ENCODE measurements around the gene MTRF1. TPM values are rescaled to one million over a fixed set of nuclear protein-coding genes. Genes with fewer than 3 reads are reported as not detected.

Gene MTRF1
- total and polyA plus RNA-seq, 2 of the 8 experiments (the other 6 are each of a cell fraction or from before 2014, with no cell fraction given): 8.0 to 19.2 TPM

- TF ChIP-seq RAD21 (IDR thresholded peaks at IDR 0.05 in 1 of 2, conservative IDR thresholded peaks at IDR 0.05 in 1 of 2; ENCODE audit: low read depth in 2 of 2, low read length in 2 of 2) (no peak), RFX5 (IDR thresholded peaks at IDR 0.05; ENCODE audit: borderline replicate concordance, low read depth, low read length) (no peak), SAP30 (IDR thresholded peaks at IDR 0.05; ENCODE audit: insufficient read depth, insufficient replicate concordance, low read length) (no peak), TAF7 (optimal IDR thresholded peaks at IDR 0.05; ENCODE audit: borderline replicate concordance, low read depth, low read length) (no peak), SIX5 (IDR thresholded peaks at IDR 0.05; ENCODE audit: low read depth, low read length) (peak; percentile 94), SUZ12 (IDR thresholded peaks at IDR 0.05; ENCODE audit: low read length) (no peak), KDM5A (IDR thresholded peaks at IDR 0.05; ENCODE audit: low read length) (no peak), MAFK (IDR thresholded peaks at IDR 0.05; ENCODE audit: low read depth, low read length) (peak; percentile 7; the same call in 1 of the 2 replicates), TCF12 (IDR thresholded peaks at IDR 0.05; ENCODE audit: low read depth, low read length) (no peak), KDM4A (IDR thresholded peaks at IDR 0.05; ENCODE audit: low read depth, low read length, severe bottlenecking) (peak; percentile 78), USF2 (IDR thresholded peaks at IDR 0.05; ENCODE audit: low read length) (no peak), ZNF274 (IDR thresholded peaks at IDR 0.05; ENCODE audit: borderline replicate concordance, extremely low read depth, low read length) (no peak), POLR2A (IDR thresholded peaks at IDR 0.05; ENCODE audit: control extremely low read depth in 1 of 2, low read depth in 2 of 2, low read length in 2 of 2) (peak; percentile 47 to 90), POLR2AphosphoS5 (IDR thresholded peaks at IDR 0.05; ENCODE audit: low read depth, low read length) (peak; percentile 79), CHD2 (IDR thresholded peaks at IDR 0.05; ENCODE audit: low read length) (peak; percentile 93), SRF (IDR thresholded peaks at IDR 0.05; ENCODE audit: low read depth, low read length) (no peak), CTCF (IDR thresholded peaks at IDR 0.05; ENCODE audit: control extremely low read depth in 1 of 3, insufficient read depth in 1 of 3, low read depth in 1 of 3, low read length in 3 of 3) (no peak), EP300 (IDR thresholded peaks at IDR 0.05; ENCODE audit: borderline replicate concordance in 1 of 2, low read depth in 2 of 2, low read length in 2 of 2) (no peak), SP1 (IDR thresholded peaks at IDR 0.05; ENCODE audit: low read depth, low read length) (no peak), RXRA (IDR thresholded peaks at IDR 0.05; ENCODE audit: insufficient read depth, low read depth, low read length) (no peak)
Measured at GRCh38 chr13:41193919-41194824, 69.2 kb downstream of the MTRF1 start, which contains the start of gene KBTBD7 (continued).

All from H1 (cell line).